ENCODE results near the gene HES4.

DNA sequence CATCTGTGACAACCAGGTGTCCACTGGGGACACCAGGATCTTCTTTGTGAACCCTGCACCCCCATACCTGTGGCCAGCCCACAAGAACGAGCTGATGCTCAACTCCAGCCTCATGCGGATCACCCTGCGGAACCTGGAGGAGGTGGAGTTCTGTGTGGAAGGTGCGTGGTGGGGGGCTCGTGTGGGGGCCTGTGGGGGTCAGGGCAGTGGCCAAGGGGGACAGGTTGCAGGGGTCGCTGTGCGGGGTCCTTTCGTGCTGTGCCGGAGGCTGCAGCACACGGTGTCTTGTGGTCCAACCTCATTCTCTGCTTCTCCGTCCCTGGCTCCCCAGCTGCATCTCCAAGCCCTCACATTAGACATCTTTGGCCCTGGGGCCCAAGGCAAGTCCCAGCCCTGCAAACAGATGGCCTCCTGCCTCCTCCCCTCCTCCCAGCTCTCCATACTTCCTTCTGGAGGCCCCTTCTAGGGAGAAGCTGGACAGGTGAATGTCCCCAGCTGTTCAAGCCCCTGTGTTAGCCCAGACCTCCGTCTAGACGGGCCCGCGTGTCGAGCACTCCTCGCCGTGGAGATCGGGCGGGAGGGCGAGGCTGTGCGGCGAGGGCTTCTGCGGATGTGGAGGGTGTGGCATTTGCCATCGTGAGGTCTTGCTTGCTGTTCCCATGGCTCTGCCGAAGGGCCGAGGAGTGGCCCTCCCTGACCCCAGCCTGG is 22.6 kb upstream of the HES4 start:
- TF ChIP-seq, protein P1, sequence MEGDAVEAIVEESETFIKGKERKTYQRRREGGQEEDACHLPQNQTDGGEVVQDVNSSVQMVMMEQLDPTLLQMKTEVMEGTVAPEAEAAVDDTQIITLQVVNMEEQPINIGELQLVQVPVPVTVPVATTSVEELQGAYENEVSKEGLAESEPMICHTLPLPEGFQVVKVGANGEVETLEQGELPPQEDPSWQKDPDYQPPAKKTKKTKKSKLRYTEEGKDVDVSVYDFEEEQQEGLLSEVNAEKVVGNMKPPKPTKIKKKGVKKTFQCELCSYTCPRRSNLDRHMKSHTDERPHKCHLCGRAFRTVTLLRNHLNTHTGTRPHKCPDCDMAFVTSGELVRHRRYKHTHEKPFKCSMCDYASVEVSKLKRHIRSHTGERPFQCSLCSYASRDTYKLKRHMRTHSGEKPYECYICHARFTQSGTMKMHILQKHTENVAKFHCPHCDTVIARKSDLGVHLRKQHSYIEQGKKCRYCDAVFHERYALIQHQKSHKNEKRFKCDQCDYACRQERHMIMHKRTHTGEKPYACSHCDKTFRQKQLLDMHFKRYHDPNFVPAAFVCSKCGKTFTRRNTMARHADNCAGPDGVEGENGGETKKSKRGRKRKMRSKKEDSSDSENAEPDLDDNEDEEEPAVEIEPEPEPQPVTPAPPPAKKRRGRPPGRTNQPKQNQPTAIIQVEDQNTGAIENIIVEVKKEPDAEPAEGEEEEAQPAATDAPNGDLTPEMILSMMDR (IDR thresholded peaks at IDR 0.05; ENCODE audit: extremely low read depth in 1 of 2, insufficient read depth in 1 of 2, low read depth in 1 of 2, low read length in 2 of 2), result no peak
- TF ChIP-seq POLR2A (IDR thresholded peaks at IDR 0.05; ENCODE audit: low read depth, low read length) (no peak), EZH2 (IDR thresholded peaks at IDR 0.05; ENCODE audit: borderline replicate concordance, low read depth, low read length, severe bottlenecking) (no peak)
- TF ChIP-seq, protein P2, sequence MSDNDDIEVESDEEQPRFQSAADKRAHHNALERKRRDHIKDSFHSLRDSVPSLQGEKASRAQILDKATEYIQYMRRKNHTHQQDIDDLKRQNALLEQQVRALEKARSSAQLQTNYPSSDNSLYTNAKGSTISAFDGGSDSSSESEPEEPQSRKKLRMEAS (IDR thresholded peaks at IDR 0.05; ENCODE audit: insufficient read depth, insufficient read length), result no peak
